H1 (cell line): ENCODE data around the gene TGFA.

Experiments
- CTCF ChIP-seq, 3 experiments: IDR thresholded peaks; 1 replicate in 2 of 3; 2 replicates in 1 of 3; pipeline versions ENCODE4 v1.5.1 to v1.6.1; 2011; ENCODE audit warnings: low read length in 3 of 3, mild to moderate bottlenecking in 3 of 3, inconsistent platforms in 2 of 3, low read depth in 1 of 3, moderate library complexity in 1 of 3; ENCODE audit not compliant: insufficient read depth in 1 of 3; ENCODE audit errors: control extremely low read depth in 1 of 3
- EP300 ChIP-seq, 2 experiments: IDR thresholded peaks; 1 replicate in 1 of 2; 2 replicates in 1 of 2; pipeline ENCODE4 v1.6.1; 2011 to 2012; ENCODE audit warnings: low read depth in 2 of 2, low read length in 2 of 2, mild to moderate bottlenecking in 2 of 2, borderline replicate concordance in 1 of 2, inconsistent platforms in 1 of 2, moderate library complexity in 1 of 2
- JUN ChIP-seq: IDR thresholded peaks from 2 replicates; pipeline ENCODE4 v1.6.1; 2011; ENCODE audit warnings: low read depth, mild to moderate bottlenecking, improper control_type of control experiment, low read length
- RFX5 ChIP-seq: IDR thresholded peaks from 2 replicates; pipeline ENCODE4 v1.6.1; 2011; ENCODE audit warnings: low read depth, low read length, improper control_type of control experiment, borderline replicate concordance
- SIN3A ChIP-seq, 2 experiments: IDR thresholded peaks in 1 of 2; conservative IDR thresholded peaks in 1 of 2; 2 replicates each; pipeline ENCODE4 v1.6.1; 2011 to 2012; ENCODE audit warnings: low read length in 2 of 2, improper control_type of control experiment in 1 of 2, low read depth in 1 of 2, mild to moderate bottlenecking in 1 of 2
- TAF1 ChIP-seq: IDR thresholded peaks from 2 replicates; pipeline ENCODE4 v1.6.1; 2011; ENCODE audit warnings: mild to moderate bottlenecking, low read depth, low read length
- TAF7 ChIP-seq: optimal IDR thresholded peaks from 2 replicates; pipeline ENCODE3; 2011; ENCODE audit warnings: low read depth, mild to moderate bottlenecking, inconsistent platforms, low read length, moderate library complexity, borderline replicate concordance

DNA sequence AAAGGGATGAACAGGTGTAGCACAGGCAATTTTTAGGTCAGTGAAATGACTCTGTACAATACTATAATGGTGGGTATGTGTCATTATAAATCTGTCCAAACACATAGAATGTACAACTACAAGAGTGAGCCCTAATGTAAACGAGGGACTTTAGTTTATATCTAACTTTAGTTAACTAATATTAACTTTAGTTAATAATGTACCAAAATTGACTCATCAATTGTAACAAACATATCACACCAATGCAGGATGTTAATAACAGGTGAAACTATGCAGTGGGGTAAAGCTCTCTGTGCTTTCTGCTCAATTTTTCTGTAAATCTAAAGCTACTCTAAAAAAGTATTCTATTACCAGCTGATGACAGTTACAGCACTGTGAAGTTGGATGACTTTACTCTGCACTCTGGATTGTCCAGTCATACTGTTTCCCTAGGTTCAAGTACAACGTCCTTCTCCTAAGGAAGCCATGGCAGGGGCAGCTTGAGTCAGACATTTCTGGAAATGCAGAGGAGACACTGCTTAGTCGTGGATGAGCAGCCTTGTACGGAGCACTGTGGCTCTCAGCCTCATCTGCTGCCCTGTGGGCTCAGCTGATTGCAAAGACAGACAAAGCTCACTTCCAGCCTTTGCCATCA lies 26.1 kb downstream of the TGFA start:
- TF ChIP-seq TAF7: no peak
- no peak for TF ChIP-seq SIN3A (conservative IDR thresholded peaks at IDR 0.05 in 1 of 2, IDR thresholded peaks at IDR 0.05 in 1 of 2; ENCODE audit: low read depth in 1 of 2, low read length in 2 of 2)
- no peak for TF ChIP-seq RFX5
- no peak for TF ChIP-seq JUN
- TF ChIP-seq TAF1: no peak
- TF ChIP-seq CTCF (IDR thresholded peaks at IDR 0.05; ENCODE audit: control extremely low read depth in 1 of 3, insufficient read depth in 1 of 3, low read depth in 1 of 3, low read length in 3 of 3): no peak
- TF ChIP-seq EP300 (IDR thresholded peaks at IDR 0.05; ENCODE audit: borderline replicate concordance in 1 of 2, low read depth in 2 of 2, low read length in 2 of 2): no peak
